Neural progenitor cell (in vitro differentiated cells): ENCODE data around the gene SEC14L6. TPM values are rescaled to one million over a fixed set of nuclear protein-coding genes. Genes with fewer than 3 reads are reported as not detected.

Source experiments
- DNase-seq: peaks from one replicate; pipeline ENCODE4 v3.0.0-alpha.2; 2016; ENCODE audit warnings: low spot score
- H2AFZ ChIP-seq: fragments of 200-600 bp; sonication (generic); replicated peaks from 2 replicates; pipeline ENCODE4 v1.6.1; 2016; ENCODE audit warnings: antibody characterized with exemption
- H3F3A ChIP-seq: fragments of 200-600 bp; sonication (generic); 2 replicates; pipeline ENCODE4 v1.6.1; 2016; ENCODE audit warnings: antibody characterized with exemption, low read depth
- H3K27ac ChIP-seq: fragments of 200-600 bp; sonication (generic); 2 replicates; pipeline ENCODE4 v1.5.1; 2016; ENCODE audit warnings: mild to moderate bottlenecking
- H3K27me3 ChIP-seq: fragments of 200-600 bp; sonication (generic); 2 replicates; pipeline ENCODE4 v1.6.1; 2016; ENCODE audit warnings: mild to moderate bottlenecking, moderate library complexity
- H3K36me3 ChIP-seq: fragments of 200-600 bp; sonication (generic); 2 replicates; pipeline ENCODE4 v1.5.1; 2016
- H3K4me1 ChIP-seq: fragments of 200-600 bp; sonication (generic); 2 replicates; pipeline ENCODE4 v1.6.1; 2016; ENCODE audit warnings: mixed run types
- H3K4me2 ChIP-seq: fragments of 200-600 bp; sonication (generic); 2 replicates; pipeline ENCODE4 v1.6.1; 2016
- H3K4me3 ChIP-seq: fragments of 200-600 bp; sonication (generic); 2 replicates; pipeline ENCODE4 v1.5.1; 2016
- H3K79me2 ChIP-seq: fragments of 200-600 bp; sonication (generic); 2 replicates; pipeline ENCODE4 v1.6.1; 2016; ENCODE audit warnings: low read depth
- H3K9ac ChIP-seq: fragments of 200-600 bp; sonication (generic); 2 replicates; pipeline ENCODE4 v1.6.1; 2016
- H3K9me3 ChIP-seq: fragments of 200-600 bp; sonication (generic); 2 replicates; pipeline ENCODE4 v1.5.1; 2016; ENCODE audit warnings: low read depth
- H4K20me1 ChIP-seq: fragments of 200-600 bp; sonication (generic); 2 replicates; pipeline ENCODE4 v1.6.1; 2016; ENCODE audit warnings: low read depth
- H3K27ac Mint-ChIP-seq: 3 replicates; pipeline ENCODE4 v1.8.0; 2021; ENCODE audit warnings: mixed read lengths
- H3K27me3 Mint-ChIP-seq: 2 replicates; pipeline ENCODE4 v1.8.0; 2022; ENCODE audit warnings: low read depth, mild to moderate bottlenecking, inconsistent platforms, moderate library complexity, mixed read lengths; ENCODE audit not compliant: insufficient read depth
- H3K36me3 Mint-ChIP-seq: 3 replicates; pipeline ENCODE4 v1.8.0; 2021; ENCODE audit warnings: mixed read lengths
- H3K4me1 Mint-ChIP-seq: 3 replicates; pipeline ENCODE4 v1.8.0; 2021; ENCODE audit warnings: mixed read lengths
- H3K4me3 Mint-ChIP-seq: 3 replicates; pipeline ENCODE4 v1.8.0; 2021; ENCODE audit warnings: mild to moderate bottlenecking, moderate library complexity, mixed read lengths
- H3K9me3 Mint-ChIP-seq: 3 replicates; pipeline ENCODE4 v1.8.0; 2020; ENCODE audit warnings: mixed read lengths
- CTCF ChIP-seq: fragments of 200-600 bp; sonication (generic); IDR thresholded peaks from 2 replicates; pipeline ENCODE4 v1.5.1; 2017; ENCODE audit warnings: antibody characterized with exemption, mild to moderate bottlenecking
- EZH2 ChIP-seq: fragments of 200-600 bp; sonication (generic); IDR thresholded peaks from 2 replicates; pipeline ENCODE4 v1.6.1; 2017; ENCODE audit warnings: antibody characterized with exemption, mild to moderate bottlenecking, moderate library complexity
- EZH2phosphoT487 ChIP-seq: fragments of 200-600 bp; sonication (generic); IDR thresholded peaks from 2 replicates; pipeline ENCODE4 v1.6.1; 2017; ENCODE audit warnings: antibody characterized with exemption
- total RNA-seq: library from RNA; depleted of rRNA; stranded (reverse); fragments of >200 nt; gene quantifications from 2 replicates; pipeline ENCODE4 v1.2.3, GENCODE V29; 2015; ENCODE audit warnings: low replicate concordance

SEC14L6 gene
- total RNA-seq, 1 donor from 2014 or later: 2.4 TPM

- Histone ChIP-seq H2AFZ (no peak overlapping the region), H3K4me1 (no peaks in the 10 kb centered on the region), H4K20me1 (no peaks in the 10 kb centered on the region), H3K4me3 (no peak overlapping the region), H3K27ac (no peak overlapping the region), H3K9ac (no peak overlapping the region), H3K36me3 (no peaks in the 10 kb centered on the region), H3K79me2 (no peaks in the 10 kb centered on the region), H3F3A (no peaks in the 10 kb centered on the region), H3K27me3 (no peaks in the 10 kb centered on the region), H3K4me2 (no peak overlapping the region), H3K9me3 (no peaks in the 10 kb centered on the region)
- Mint-ChIP-seq H3K9me3 (no peaks in the 10 kb centered on the region), H3K4me1 (no peaks in the 10 kb centered on the region), H3K36me3 (no peaks in the 10 kb centered on the region), H3K4me3 (no peak overlapping the region), H3K27ac (no peak overlapping the region), H3K27me3 (peaks cover 11% of the 10 kb centered on the region)
- no peak for DNase-seq
- TF ChIP-seq CTCF (no peak), EZH2phosphoT487 (no peak), EZH2 (no peak)
Measured at GRCh38 chr22:30491381-30491780, 55.2 kb downstream of the SEC14L6 start.

GRCh38 chr22:30490399-30490798 lies 56.1 kb downstream of the SEC14L6 start:
- no peaks in the 10 kb centered on the region for H4K20me1 ChIP-seq
- peak; percentile 30 for DNase-seq

GRCh38 chr22:30488121-30488520 lies 58.4 kb downstream of the SEC14L6 start:
- TF ChIP-seq EZH2phosphoT487 (no peak), CTCF (no peak)
- Mint-ChIP-seq H3K4me3 (no peak overlapping the region), H3K27me3 (peaks cover 8% of the 10 kb centered on the region), H3K36me3 (no peaks in the 10 kb centered on the region), H3K27ac (no peak overlapping the region), H3K4me1 (no peaks in the 10 kb centered on the region), H3K9me3 (peaks cover under 1% of the 10 kb centered on the region)
- no peaks in the 10 kb centered on the region for H4K20me1 ChIP-seq
- H3K4me2 ChIP-seq: no peak overlapping the region
- H3K27me3 ChIP-seq: no peaks in the 10 kb centered on the region
- no peak overlapping the region for H3K9ac ChIP-seq
- H3K27ac ChIP-seq: no peak overlapping the region
- no peaks in the 10 kb centered on the region for H3F3A ChIP-seq
- no peaks in the 10 kb centered on the region for H3K36me3 ChIP-seq
- no peak for DNase-seq
- no peaks in the 10 kb centered on the region for H3K9me3 ChIP-seq
- H3K79me2 ChIP-seq: no peaks in the 10 kb centered on the region
- no peaks in the 10 kb centered on the region for H3K4me1 ChIP-seq
- H3K4me3 ChIP-seq: no peak overlapping the region
- H2AFZ ChIP-seq: no peak overlapping the region

More at GRCh38 chr22:30490399-30490798, 56.1 kb downstream of the SEC14L6 start:
- H3K9me3 Mint-ChIP-seq: no peaks in the 10 kb centered on the region
- no peaks in the 10 kb centered on the region for H3K27me3 ChIP-seq
- H2AFZ ChIP-seq: no peak overlapping the region
- no peaks in the 10 kb centered on the region for H3K79me2 ChIP-seq
- no peaks in the 10 kb centered on the region for H3K36me3 Mint-ChIP-seq
- H3F3A ChIP-seq: no peaks in the 10 kb centered on the region
- H3K4me2 ChIP-seq: no peak overlapping the region
- H3K4me1 Mint-ChIP-seq: no peaks in the 10 kb centered on the region
- H3K9me3 ChIP-seq: no peaks in the 10 kb centered on the region
- H3K4me3 ChIP-seq: no peak overlapping the region
- H3K4me1 ChIP-seq: no peaks in the 10 kb centered on the region
- no peaks in the 10 kb centered on the region for H3K36me3 ChIP-seq
- TF ChIP-seq EZH2 (no peak), CTCF (peak; percentile 38)
- H3K27ac ChIP-seq: no peak overlapping the region
- H3K27ac Mint-ChIP-seq: no peak overlapping the region
- no peak overlapping the region for H3K4me3 Mint-ChIP-seq
- no peak overlapping the region for H3K9ac ChIP-seq
- peaks cover 13% of the 10 kb centered on the region for H3K27me3 Mint-ChIP-seq
